Astrocyte of the cerebellum (primary cell): ENCODE measurements around the gene BICD1.

Experiments used
- DNase-seq: peaks from one replicate; pipeline ENCODE4 v3.0.0-alpha.2; 2011; ENCODE audit warnings: low read depth
- H3K4me3 ChIP-seq: 2 replicates; pipeline ENCODE4 v1.5.1; 2011; ENCODE audit warnings: mild to moderate bottlenecking, low read depth, low read length, moderate library complexity
- in situ Hi-C: cut with HindIII; loops from 2 replicates; pipeline ENCODE4 v1.10.0; 2017; ENCODE audit warnings: low sequenced_read_pairs
- TF ChIP-seq, protein P1 (sequence below): IDR thresholded peaks from 2 replicates; pipeline ENCODE4 v1.5.1; 2012; ENCODE audit warnings: low read length, low read depth, moderate library complexity, mild to moderate bottlenecking; ENCODE audit errors: missing control alignments

The BICD1 gene

DNA sequence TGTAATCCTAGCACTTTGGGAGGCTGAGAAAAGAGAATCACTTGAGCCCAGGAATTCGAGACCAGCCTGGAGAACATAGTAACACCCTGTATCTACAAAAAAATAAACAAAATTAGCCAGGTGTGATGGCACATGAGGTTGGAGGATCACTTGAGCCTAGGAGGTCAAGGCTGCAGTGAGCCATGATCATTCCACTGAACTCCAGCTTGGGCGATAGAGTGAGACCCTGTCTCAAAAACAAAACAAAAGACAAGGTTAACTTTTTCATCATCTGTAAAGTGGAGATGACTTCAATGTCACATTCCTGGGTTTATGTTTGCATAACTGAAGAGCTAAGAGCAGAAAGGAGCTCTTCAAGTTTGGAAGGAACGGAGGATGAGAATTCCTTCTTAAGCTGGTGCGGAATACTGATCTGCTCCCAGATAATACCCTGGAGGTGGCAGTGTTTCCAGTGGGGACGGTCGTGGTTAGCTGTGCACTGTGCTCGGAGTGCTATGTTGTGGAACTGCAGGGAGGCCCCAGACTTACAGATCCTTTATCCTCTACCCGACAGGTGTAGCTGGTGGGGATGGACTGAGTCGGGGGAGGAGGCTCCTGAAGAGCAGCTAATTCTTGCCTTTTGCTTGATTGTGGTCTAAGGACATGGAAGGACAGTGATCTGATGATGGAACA lies 22.5 kb upstream of the BICD1 start:
- in situ Hi-C loops, result no loop called here
- TF ChIP-seq, protein P1, sequence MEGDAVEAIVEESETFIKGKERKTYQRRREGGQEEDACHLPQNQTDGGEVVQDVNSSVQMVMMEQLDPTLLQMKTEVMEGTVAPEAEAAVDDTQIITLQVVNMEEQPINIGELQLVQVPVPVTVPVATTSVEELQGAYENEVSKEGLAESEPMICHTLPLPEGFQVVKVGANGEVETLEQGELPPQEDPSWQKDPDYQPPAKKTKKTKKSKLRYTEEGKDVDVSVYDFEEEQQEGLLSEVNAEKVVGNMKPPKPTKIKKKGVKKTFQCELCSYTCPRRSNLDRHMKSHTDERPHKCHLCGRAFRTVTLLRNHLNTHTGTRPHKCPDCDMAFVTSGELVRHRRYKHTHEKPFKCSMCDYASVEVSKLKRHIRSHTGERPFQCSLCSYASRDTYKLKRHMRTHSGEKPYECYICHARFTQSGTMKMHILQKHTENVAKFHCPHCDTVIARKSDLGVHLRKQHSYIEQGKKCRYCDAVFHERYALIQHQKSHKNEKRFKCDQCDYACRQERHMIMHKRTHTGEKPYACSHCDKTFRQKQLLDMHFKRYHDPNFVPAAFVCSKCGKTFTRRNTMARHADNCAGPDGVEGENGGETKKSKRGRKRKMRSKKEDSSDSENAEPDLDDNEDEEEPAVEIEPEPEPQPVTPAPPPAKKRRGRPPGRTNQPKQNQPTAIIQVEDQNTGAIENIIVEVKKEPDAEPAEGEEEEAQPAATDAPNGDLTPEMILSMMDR, result no peak
- no peak for DNase-seq
- no peak overlapping the region for H3K4me3 ChIP-seq

DNA sequence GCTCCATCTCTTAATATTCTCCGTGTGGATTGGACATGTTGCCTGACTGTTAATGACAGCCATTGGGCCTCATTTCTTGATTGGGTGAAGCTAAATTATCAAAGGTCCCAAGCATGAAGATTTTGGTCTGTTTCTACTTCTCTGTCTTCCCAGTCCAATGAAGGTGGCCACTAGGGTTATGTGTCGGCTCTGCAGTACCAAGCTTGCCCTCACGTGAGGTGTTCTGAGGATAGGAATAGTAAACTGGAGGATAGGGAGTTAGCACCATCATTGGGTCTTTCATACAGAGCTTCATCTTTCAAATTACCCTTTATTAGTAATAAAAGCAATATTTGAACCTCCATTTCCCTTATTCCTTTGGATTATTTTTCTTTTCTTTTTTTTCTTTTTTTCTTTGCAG lies 21.9 kb upstream of the BICD1 start:
- in situ Hi-C loops, result no loop called here
- no peak overlapping the region for H3K4me3 ChIP-seq
- no peak for DNase-seq
- TF ChIP-seq, protein P1, result no peak

GRCh38 chr12:32087306-32087705 lies 19.3 kb upstream of the BICD1 start:
- no peak for DNase-seq
- in situ Hi-C loops, result no loop called here

GRCh38 chr12:32089156-32089555 lies 17.5 kb upstream of the BICD1 start:
- in situ Hi-C loops, result no loop called here
- no peak overlapping the region for H3K4me3 ChIP-seq
- DNase-seq, result no peak
- TF ChIP-seq, protein P1, result no peak

More at GRCh38 chr12:32087306-32087705, 19.3 kb upstream of the BICD1 start:
- TF ChIP-seq, protein P1, result no peak
- no peak overlapping the region for H3K4me3 ChIP-seq

- no peak for DNase-seq
- in situ Hi-C loops, result no loop called here
- TF ChIP-seq, protein P1, result no peak
- H3K4me3 ChIP-seq, result no peak overlapping the region
These were observed 17.1 kb upstream of the BICD1 start for GRCh38 chr12:32089586-32089985.

GRCh38 chr12:32091696-32092095 lies 15.0 kb upstream of the BICD1 start:
- no peak for DNase-seq
- H3K4me3 ChIP-seq, result no peak overlapping the region
- in situ Hi-C loops, result no loop called here
- TF ChIP-seq, protein P1, result no peak
